Calu3 (cell line): ENCODE data around the gene CHID1. TPM values are rescaled to one million over a fixed set of nuclear protein-coding genes. Genes with fewer than 3 reads are reported as not detected.

Experiments used
- BruUV-seq: library from RNA; stranded (reverse); fragments of 400-500 nt; replicated peaks from 2 replicates; lab custom pipeline; 2021; lab: Mats Ljungman, UMichigan
- CTCF ChIA-PET: fragments of 300-600 bp; sonication (Branson Sonifier 250); formaldehyde crosslinking; loops from one replicate; lab custom pipeline; 2022; ENCODE audit warnings: antibody characterized with exemption; lab: Charles Lee
- DNase-seq: peaks from one replicate; pipeline ENCODE4 v3.0.0; 2022
- H3K27ac Mint-ChIP-seq: one replicate; pipeline ENCODE4 v1.8.0; 2022; ENCODE audit warnings: mixed read lengths; ENCODE audit not compliant: unreplicated experiment
- H3K27me3 Mint-ChIP-seq: one replicate; pipeline ENCODE4 v1.8.0; 2022; ENCODE audit warnings: mixed read lengths; ENCODE audit not compliant: unreplicated experiment
- H3K36me3 Mint-ChIP-seq: one replicate; pipeline ENCODE4 v1.8.0; 2022; ENCODE audit warnings: mild to moderate bottlenecking, moderate library complexity, mixed read lengths; ENCODE audit not compliant: insufficient read depth, unreplicated experiment
- H3K4me1 Mint-ChIP-seq: one replicate; pipeline ENCODE4 v1.8.0; 2022; ENCODE audit warnings: mild to moderate bottlenecking, low read depth, mixed read lengths; ENCODE audit not compliant: unreplicated experiment
- H3K4me3 Mint-ChIP-seq: one replicate; pipeline ENCODE4 v1.8.0; 2022; ENCODE audit warnings: mild to moderate bottlenecking, low read depth, moderate library complexity, mixed read lengths; ENCODE audit not compliant: unreplicated experiment
- H3K9me3 Mint-ChIP-seq: one replicate; pipeline ENCODE4 v1.8.0; 2022; ENCODE audit warnings: low read depth, mixed read lengths; ENCODE audit not compliant: unreplicated experiment
- intact Hi-C: fragments of 100-400 bp; cut with micrococcal nuclease; formaldehyde crosslinking; loops from one replicate; pipeline ENCODE4 v1.10.0; 2022; ENCODE audit not compliant: unreplicated experiment
- total RNA-seq: library from RNA; stranded (reverse); gene quantifications from 2 replicates; pipeline ENCODE4 v1.2.3, GENCODE V29; 2022
- TF ChIP-seq, protein P1 (sequence below): fragments of 200-600 bp; IDR thresholded peaks from one replicate; pipeline ENCODE4 v1.8.0; 2022; ENCODE audit warnings: antibody characterized with exemption; ENCODE audit not compliant: unreplicated experiment

Gene CHID1
- total RNA-seq, 1 experiment from 2014 or later = 134 TPM

DNA sequence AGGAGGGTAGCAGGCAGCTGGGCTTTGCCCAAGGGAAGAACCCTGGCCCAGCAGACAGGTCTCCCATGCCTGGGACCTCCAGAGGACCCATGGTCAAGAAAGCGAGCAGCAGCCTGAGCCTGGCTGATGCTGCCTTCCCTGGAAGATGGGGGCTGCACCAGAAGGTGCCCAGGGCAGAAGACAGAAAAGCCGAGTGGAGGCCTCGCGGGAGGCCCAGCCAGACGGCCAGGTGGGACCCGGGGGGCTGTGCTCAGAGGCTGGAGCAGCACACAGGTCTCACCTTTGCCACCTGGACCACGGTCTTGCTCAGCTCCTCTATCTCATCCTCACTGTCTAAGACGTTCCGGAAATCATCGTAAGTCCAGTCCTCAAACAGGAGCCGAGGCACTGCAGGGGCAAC, 10.9 kb downstream of the CHID1 start:
- intact Hi-C loops = no loop called here
- no peaks in the 10 kb centered on the region for H3K27me3 Mint-ChIP-seq
- CTCF ChIA-PET = interaction anchor here (2.1 kb wide), 1 partner anchor 52 kb away, joined by 6 read pairs; no protein-coding TSS in a partner anchor

DNA sequence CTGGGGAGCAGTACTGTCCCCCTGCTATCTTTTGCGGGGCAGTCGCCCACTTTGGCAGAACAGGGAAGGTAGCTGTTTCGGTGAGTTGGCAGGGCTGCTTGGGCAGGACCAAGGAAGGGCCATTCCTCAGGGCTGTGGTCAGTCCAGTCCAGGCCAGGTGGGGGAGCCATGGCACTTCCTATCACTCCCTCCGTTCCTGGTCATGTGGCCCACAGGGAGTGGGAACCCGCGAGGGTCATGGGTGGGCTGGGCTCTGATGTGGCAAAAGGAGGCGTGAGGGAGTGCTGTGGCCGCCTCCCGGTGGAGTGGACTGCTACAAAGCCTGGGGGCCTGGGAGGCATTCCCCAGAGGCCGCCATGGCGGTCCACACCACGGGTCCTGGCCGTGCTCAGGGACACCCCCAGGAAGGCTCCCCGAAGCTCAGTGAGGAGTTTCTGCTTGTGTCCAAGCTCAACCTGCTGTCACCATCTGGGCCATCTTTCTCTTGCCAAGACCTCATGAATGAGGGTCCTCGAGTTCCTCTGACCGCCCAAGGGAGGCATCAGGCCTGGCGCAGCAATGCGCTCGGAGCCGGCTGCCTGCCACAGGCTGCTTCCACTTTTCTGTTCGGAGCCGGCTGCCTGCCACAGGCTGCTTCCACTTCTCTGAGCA, 11.9 kb downstream of the CHID1 start:
- Mint-ChIP-seq H3K27ac (no peak overlapping the region), H3K4me1 (no peaks in the 10 kb centered on the region), H3K27me3 (no peaks in the 10 kb centered on the region), H3K36me3 (peaks cover 29% of the 10 kb centered on the region), H3K9me3 (no peaks in the 10 kb centered on the region), H3K4me3 (no peak overlapping the region)
- BruUV-seq = no TSS peak
- intact Hi-C loops = no loop called here
- TF ChIP-seq, protein P1, sequence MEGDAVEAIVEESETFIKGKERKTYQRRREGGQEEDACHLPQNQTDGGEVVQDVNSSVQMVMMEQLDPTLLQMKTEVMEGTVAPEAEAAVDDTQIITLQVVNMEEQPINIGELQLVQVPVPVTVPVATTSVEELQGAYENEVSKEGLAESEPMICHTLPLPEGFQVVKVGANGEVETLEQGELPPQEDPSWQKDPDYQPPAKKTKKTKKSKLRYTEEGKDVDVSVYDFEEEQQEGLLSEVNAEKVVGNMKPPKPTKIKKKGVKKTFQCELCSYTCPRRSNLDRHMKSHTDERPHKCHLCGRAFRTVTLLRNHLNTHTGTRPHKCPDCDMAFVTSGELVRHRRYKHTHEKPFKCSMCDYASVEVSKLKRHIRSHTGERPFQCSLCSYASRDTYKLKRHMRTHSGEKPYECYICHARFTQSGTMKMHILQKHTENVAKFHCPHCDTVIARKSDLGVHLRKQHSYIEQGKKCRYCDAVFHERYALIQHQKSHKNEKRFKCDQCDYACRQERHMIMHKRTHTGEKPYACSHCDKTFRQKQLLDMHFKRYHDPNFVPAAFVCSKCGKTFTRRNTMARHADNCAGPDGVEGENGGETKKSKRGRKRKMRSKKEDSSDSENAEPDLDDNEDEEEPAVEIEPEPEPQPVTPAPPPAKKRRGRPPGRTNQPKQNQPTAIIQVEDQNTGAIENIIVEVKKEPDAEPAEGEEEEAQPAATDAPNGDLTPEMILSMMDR = no peak
- CTCF ChIA-PET = interaction anchor here (1.0 to 2.1 kb wide), 4 partner anchors 53 to 152 kb away, joined by 3 to 6 read pairs (median 5); no protein-coding TSS in a partner anchor
- DNase-seq = peak; percentile 34

More for the DNA sequence above, 10.9 kb downstream of the CHID1 start:
- H3K27ac Mint-ChIP-seq = no peak overlapping the region
- H3K4me1 Mint-ChIP-seq = no peaks in the 10 kb centered on the region
- no peak overlapping the region for H3K4me3 Mint-ChIP-seq
- H3K36me3 Mint-ChIP-seq = peaks cover 26% of the 10 kb centered on the region
- H3K9me3 Mint-ChIP-seq = no peaks in the 10 kb centered on the region
- TF ChIP-seq, protein P1 = no peak
- BruUV-seq = no TSS peak
- no peak for DNase-seq

DNA sequence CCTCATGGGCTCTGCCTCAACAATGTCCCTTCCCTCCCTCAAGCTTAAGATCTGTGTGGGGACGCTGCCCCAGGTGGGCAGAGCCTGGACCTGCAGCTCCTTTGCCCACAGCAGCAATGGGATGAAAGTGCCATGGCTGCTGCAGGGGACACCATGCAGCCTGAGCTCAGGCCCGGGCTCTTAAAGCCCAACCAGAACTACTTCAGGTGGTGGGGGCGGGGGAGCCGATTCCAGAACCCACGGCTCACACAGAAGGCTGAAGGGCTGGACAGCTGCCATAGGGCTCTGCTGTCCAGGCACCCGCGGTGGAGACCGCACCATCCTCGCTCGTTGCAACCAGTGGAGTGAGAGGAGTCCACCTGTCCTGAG, 12.5 kb downstream of the CHID1 start:
- peaks cover 29% of the 10 kb centered on the region for H3K36me3 Mint-ChIP-seq
- DNase-seq = peak; percentile 43
- no peaks in the 10 kb centered on the region for H3K9me3 Mint-ChIP-seq
- no peaks in the 10 kb centered on the region for H3K27me3 Mint-ChIP-seq
- no peak overlapping the region for H3K4me3 Mint-ChIP-seq
- H3K4me1 Mint-ChIP-seq = no peaks in the 10 kb centered on the region
- BruUV-seq = no TSS peak
- CTCF ChIA-PET = interaction anchor here (0.5 to 2.1 kb wide), 5 partner anchors 54 to 153 kb away, joined by 3 to 6 read pairs (median 4); no protein-coding TSS in a partner anchor
- TF ChIP-seq, protein P1 = no peak
- intact Hi-C loops = no loop called here
- H3K27ac Mint-ChIP-seq = no peak overlapping the region

DNA sequence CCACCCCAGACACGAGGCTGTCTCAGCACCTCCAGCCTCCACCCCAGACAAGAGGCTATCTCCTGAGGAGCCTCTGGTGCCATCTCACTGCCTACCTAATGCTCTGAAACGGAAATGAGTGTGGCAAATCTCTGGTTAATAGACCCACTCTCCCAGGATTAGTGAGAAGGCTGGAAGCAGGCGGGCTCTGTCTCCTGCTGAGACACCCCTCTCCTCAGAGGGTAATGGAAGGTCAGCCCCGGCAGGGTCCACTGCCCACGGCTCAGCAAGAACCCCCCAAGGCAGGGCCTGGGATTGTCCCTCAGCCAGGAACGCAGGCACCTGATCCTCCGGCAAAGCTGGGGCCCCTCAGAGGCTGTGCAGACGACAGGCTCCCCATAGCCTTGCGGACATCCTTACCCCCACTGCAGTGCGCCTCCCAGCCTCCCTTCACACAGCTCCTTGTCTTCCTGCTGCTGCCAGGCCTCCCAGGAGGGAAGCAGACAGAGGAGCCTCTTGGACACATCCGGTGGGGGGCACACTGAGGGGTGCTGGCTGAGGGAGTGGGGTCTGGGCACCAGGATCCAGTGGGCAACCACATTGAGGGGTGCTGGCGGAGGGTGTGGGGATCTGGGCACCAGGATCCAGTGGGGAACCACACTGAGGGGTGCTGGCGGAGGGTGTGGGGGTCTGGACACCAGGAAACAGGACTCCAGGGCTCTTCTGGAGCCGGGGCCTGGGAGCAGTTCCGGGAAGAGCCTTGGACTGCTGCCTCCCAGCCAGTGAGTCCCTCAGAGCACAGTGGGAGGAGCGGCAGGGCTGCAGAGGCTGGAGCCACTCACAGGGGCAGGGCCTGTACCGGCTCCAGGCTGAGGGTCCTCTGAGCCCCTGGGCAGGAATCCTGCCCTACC, 13.1 kb downstream of the CHID1 start:
- H3K27me3 Mint-ChIP-seq = no peaks in the 10 kb centered on the region
- no peaks in the 10 kb centered on the region for H3K9me3 Mint-ChIP-seq
- H3K27ac Mint-ChIP-seq = no peak overlapping the region
- no peak overlapping the region for H3K4me3 Mint-ChIP-seq
- intact Hi-C loops = no loop called here
- H3K36me3 Mint-ChIP-seq = peaks cover 28% of the 10 kb centered on the region
- DNase-seq = no peak
- TF ChIP-seq, protein P1 = no peak
- CTCF ChIA-PET = interaction anchor here (0.5 to 2.1 kb wide), 6 partner anchors 44 to 154 kb away, joined by 3 to 6 read pairs (median 4); no protein-coding TSS in a partner anchor
- BruUV-seq = no TSS peak
- H3K4me1 Mint-ChIP-seq = no peaks in the 10 kb centered on the region
